Mononuclear cell (primary cell): Measurements from ENCODE around the gene USP20. TPM values are rescaled to one million over a fixed set of nuclear protein-coding genes. Genes with fewer than 3 reads are reported as not detected.

Source experiments
- H3K27me3 ChIP-seq: 2 replicates; pipeline ENCODE4 v1.6.0; 2011; ENCODE audit warnings: low read length, control low read depth; ENCODE audit not compliant: insufficient read depth
- H3K4me1 ChIP-seq: 2 replicates; pipeline ENCODE4 v1.5.1; 2011; ENCODE audit warnings: mild to moderate bottlenecking, low read length, control low read depth; ENCODE audit not compliant: insufficient read depth
- H3K4me3 ChIP-seq: 2 replicates; pipeline ENCODE4 v1.5.1; 2011; ENCODE audit warnings: mild to moderate bottlenecking, low read length, moderate library complexity
- H3K9me3 ChIP-seq: 2 replicates; pipeline ENCODE4 v1.5.1; 2011; ENCODE audit warnings: low read depth, mild to moderate bottlenecking, control low read depth, low read length
- total RNA-seq: library from RNA; depleted of rRNA; stranded (reverse); fragments of >200 nt; gene quantifications from one replicate; pipeline ENCODE4 v1.2.3, GENCODE V29; 2012

Gene USP20
- total RNA-seq, 1 donor: 17.1 TPM

DNA sequence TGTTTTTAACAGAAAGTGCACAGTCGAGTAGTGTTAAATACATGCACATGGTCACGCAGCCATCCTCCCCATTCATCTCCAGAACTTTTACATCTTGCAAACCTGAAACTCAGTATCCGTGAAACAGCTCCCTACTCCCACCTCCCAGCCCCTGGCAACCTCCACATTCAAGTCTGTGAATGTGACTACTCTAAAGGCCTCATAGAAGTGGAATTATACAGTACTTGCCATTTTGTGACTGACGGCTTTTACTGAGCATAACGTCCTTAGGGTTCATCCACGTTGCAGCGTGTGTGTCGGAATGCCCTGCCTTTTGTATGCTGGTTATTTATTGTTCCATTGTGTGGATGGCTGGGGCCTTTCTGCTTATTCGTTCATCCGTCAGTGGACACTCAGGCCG is 35.8 kb downstream of the USP20 start:
- no peak overlapping the region for H3K4me3 ChIP-seq
- no peaks in the 10 kb centered on the region for H3K9me3 ChIP-seq
- peaks cover 46% of the 10 kb centered on the region for H3K4me1 ChIP-seq
- H3K27me3 ChIP-seq: no peaks in the 10 kb centered on the region

DNA sequence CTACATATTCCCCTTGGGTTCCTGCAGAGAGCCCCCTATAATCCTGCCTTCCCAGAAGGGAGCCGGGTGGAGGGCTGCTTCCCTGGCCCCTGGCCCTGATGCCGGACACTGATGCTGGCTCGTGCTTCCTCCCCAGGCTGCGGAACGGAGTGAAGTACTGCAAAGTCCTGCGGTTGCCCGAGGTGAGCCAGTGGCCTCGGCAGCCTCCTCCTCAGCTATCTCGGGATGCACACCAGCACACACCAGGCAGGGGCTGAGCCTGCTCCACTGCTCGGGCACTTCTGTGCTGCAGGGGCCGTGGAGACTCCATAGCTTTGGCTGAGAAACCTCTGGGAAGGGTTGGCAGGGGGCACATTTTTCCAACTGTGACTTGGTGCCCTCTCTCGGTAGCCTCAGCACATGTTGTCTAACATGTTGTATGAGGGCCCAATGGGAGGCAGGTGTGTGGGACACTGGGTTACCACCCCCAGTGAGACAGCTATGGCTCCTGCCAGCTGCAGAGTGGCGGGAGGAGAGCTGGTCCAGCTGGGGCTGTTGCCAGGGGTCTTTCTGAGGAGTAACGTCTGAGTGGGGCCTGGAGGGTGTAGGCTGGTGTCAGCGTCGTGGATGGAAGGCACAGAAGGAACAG is 38.4 kb downstream of the USP20 start:
- peaks cover 32% of the 10 kb centered on the region for H3K4me1 ChIP-seq
- no peaks in the 10 kb centered on the region for H3K27me3 ChIP-seq
- no peak overlapping the region for H3K4me3 ChIP-seq
- H3K9me3 ChIP-seq: no peaks in the 10 kb centered on the region

DNA sequence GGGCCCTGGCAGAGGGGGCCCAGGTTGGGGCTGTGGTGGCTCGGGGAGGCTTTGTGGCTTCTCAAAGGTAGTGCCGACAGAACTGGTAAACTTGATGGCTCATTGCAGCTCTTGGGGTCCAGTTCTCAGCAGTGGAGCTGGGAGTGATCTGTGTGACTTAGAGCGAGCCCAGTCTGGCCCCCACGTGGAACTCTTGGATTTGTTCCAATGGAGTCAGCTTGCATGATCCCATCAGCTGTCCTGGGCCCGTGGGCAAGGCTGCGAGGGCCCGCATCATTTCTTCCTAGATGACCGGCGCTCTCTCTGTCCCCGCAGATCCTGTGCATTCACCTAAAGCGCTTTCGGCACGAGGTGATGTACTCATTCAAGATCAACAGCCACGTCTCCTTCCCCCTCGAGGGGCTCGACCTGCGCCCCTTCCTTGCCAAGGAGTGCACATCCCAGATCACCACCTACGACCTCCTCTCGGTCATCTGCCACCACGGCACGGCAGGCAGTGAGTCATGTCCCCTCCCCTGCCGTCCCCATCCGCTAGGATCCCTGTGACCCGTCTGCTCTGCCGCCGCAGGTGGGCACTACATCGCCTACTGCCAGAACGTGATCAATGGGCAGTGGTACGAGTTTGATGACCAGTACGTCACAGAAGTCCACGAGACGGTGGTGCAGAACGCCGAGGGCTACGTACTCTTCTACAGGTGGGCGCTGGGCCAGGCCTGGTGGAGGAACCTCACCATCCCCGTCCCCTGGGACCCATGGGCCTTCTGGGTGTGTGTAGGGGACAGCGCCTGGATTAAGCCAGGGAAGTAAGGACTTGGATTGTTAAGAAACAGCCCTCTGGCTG is 39.2 kb downstream of the USP20 start:
- no peaks in the 10 kb centered on the region for H3K9me3 ChIP-seq
- peaks cover 24% of the 10 kb centered on the region for H3K4me1 ChIP-seq
- H3K27me3 ChIP-seq: no peaks in the 10 kb centered on the region
- no peak overlapping the region for H3K4me3 ChIP-seq

- no peaks in the 10 kb centered on the region for H3K27me3 ChIP-seq
- H3K9me3 ChIP-seq: no peaks in the 10 kb centered on the region
- no peak overlapping the region for H3K4me3 ChIP-seq
- peaks cover 17% of the 10 kb centered on the region for H3K4me1 ChIP-seq
Measured at GRCh38 chr9:129875181-129875611, 39.9 kb downstream of the USP20 start.

GRCh38 chr9:129875687-129876395 is 40.6 kb downstream of the USP20 start:
- Histone ChIP-seq H3K9me3 (no peaks in the 10 kb centered on the region), H3K4me3 (no peak overlapping the region), H3K27me3 (no peaks in the 10 kb centered on the region), H3K4me1 (peaks cover 13% of the 10 kb centered on the region)

- Histone ChIP-seq H3K9me3 (no peaks in the 10 kb centered on the region), H3K4me1 (peaks cover 13% of the 10 kb centered on the region), H3K4me3 (no peak overlapping the region), H3K27me3 (no peaks in the 10 kb centered on the region)
Measured at GRCh38 chr9:129876815-129877214, 41.6 kb downstream of the USP20 start.

DNA sequence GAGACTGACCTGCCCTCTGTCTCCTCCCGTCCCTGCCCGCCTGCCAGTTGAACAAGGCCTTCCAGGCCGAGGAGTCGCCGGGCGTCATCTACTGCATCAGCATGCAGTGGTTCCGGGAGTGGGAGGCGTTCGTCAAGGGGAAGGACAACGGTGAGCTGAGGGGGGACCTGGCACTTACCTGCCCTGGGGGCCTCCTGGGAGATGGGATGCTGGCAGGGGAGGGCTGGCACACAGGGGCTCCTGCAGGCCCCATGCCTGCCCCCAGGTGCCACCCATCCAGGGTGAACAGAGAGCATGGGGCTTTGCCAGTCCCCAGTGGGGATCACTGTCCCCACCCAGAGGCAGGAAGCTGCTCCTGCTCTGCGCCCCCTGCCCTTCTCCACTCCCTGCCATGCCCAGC is 43.0 kb downstream of the USP20 start:
- Histone ChIP-seq H3K27me3 (no peaks in the 10 kb centered on the region), H3K4me3 (no peak overlapping the region), H3K4me1 (peaks cover 14% of the 10 kb centered on the region)

GRCh38 chr9:129879103-129879699 is 43.9 kb downstream of the USP20 start:
- H3K4me1 ChIP-seq: peaks cover 23% of the 10 kb centered on the region
- H3K27me3 ChIP-seq: no peaks in the 10 kb centered on the region
- H3K9me3 ChIP-seq: no peaks in the 10 kb centered on the region
- no peak overlapping the region for H3K4me3 ChIP-seq

More for the DNA sequence above, 43.0 kb downstream of the USP20 start:
- no peaks in the 10 kb centered on the region for H3K9me3 ChIP-seq

- Histone ChIP-seq H3K9me3 (no peaks in the 10 kb centered on the region), H3K27me3 (no peaks in the 10 kb centered on the region), H3K4me1 (peaks cover 32% of the 10 kb centered on the region), H3K4me3 (no peak overlapping the region)
Measured at GRCh38 chr9:129879991-129880653, 44.9 kb downstream of the USP20 start.

DNA sequence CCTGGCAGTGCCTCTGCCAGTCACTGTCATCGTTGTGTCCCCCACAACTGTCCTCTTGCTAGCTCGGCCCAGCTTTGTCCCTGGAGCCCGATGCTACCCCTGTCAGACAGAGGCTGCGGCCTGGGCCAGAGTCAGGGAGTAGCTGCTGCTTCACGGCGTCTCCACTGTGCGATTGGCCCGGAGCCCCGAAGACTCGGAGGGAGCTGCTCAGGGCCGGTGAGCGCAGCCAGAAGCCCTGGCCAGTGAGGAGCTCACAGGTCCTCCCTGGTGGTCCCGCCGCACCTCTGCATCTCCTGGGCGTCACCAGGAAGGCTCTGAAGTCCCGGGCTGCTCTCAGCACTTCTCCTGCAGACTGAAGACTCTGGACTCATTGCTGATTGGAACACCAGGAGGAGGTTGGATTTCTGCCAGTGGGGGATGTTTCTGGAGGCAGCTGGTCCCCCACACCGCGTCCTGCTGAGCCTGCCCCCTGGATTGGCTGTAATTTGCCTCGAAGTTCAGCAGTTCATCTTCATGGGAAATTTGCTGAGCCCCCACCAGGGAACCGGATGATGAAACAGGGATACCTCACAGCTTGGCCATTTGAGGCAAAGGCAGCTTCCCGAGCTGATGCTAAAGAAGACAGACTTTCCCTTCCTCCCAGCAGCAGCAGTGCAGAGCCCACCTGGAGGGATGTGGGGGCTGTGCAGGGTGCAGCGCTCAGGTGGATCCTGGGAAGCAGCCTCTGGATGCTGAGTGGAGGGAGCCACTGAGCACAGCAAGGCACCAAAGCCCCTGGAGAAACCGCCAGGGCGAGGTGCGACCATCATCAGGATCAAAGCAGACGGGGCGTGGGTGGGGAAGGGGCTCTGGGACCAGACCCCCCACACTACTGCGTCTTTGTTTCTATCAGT is 45.6 kb downstream of the USP20 start:
- no peaks in the 10 kb centered on the region for H3K9me3 ChIP-seq
- no peaks in the 10 kb centered on the region for H3K27me3 ChIP-seq
- peaks cover 38% of the 10 kb centered on the region for H3K4me1 ChIP-seq
- H3K4me3 ChIP-seq: no peak overlapping the region

DNA sequence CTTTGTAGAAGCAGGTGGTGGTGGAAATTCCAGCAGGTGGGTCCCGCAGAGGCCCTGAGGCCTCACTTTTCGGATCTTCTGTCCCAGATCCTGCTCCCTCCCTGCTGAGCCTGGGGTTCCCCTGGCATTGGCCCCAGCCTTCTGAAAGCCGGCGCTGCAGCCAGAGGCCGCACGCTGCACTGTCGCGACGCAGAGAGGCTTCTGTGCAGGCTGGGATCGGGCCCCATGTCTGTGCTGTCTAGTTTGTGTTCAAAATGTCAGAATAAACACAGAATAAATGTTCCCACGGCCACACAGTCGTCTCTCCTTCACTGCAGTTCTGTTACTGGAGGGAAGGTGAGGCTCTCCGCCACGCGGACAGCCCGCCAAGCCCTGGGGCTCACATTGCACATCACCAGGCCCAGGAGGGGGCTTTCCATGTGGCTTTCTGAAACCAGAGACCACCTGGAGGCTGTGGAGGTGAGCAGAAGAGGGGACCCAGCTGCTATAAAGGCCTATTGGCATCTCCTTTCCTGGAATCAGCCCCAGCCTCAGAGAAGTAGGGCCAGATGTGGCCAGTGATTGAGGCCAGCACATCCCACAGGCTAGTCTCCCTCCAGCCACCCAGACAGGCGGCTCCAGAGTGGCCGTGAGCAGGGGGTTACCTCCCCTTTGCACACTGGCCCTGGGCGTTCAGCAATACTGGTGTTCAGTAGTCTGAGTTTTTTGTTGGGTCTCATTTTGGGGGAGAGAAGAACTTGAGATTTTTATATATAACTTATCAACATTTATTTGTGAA is 46.5 kb downstream of the USP20 start:
- H3K27me3 ChIP-seq: no peaks in the 10 kb centered on the region
- H3K4me1 ChIP-seq: peaks cover 43% of the 10 kb centered on the region
- no peaks in the 10 kb centered on the region for H3K9me3 ChIP-seq
- H3K4me3 ChIP-seq: no peak overlapping the region

GRCh38 chr9:129884220-129885017 is 49.2 kb downstream of the USP20 start:
- peaks cover 60% of the 10 kb centered on the region for H3K4me1 ChIP-seq

More at GRCh38 chr9:129884220-129885017, 49.2 kb downstream of the USP20 start:
- Histone ChIP-seq H3K4me3 (peak overlapping the region; percentile 49), H3K9me3 (no peaks in the 10 kb centered on the region), H3K27me3 (no peaks in the 10 kb centered on the region)
